HCT116 (cell line): ENCODE measurements around the gene ZNF367. TPM values are rescaled to one million over a fixed set of nuclear protein-coding genes. Genes with fewer than 3 reads are reported as not detected.

Source experiments
- ATAC-seq: fragments of 200-7000 bp; cut with Tn5 transposase; 2 replicates; pipeline ENCODE4 v1.9.1; 2020; ENCODE audit warnings: mild to moderate bottlenecking, moderate library complexity
- BruUV-seq: library from RNA; stranded (reverse); fragments of 400-500 nt; replicated peaks from 2 replicates; lab custom pipeline; 2021; lab: Mats Ljungman, UMichigan
- CTCF ChIA-PET: fragments of 300-600 bp; sonication (Branson Sonifier 250); formaldehyde crosslinking; loops from one replicate; lab custom pipeline; 2021; ENCODE audit warnings: antibody characterized with exemption; lab: Charles Lee
- POLR2A ChIA-PET: fragments of 300-600, 350-600 bp; sonication (Branson Sonifier 250); formaldehyde crosslinking; loops from one replicate; lab custom pipeline; 2021; ENCODE audit warnings: antibody characterized with exemption; lab: Charles Lee
- RAD21 ChIA-PET, 2 experiments: fragments of 300-600 bp; sonication (Branson Sonifier 250); formaldehyde crosslinking; loops; one replicate each; lab custom pipeline; 2023; ENCODE audit warnings: low total read pairs in 2 of 2; ENCODE audit not compliant: uncharacterized antibody in 2 of 2, unreplicated experiment in 2 of 2, low non-redundant PET in 1 of 2; lab: Charles Lee
- DNase-seq: peaks from one replicate; pipeline ENCODE4 v3.0.0-alpha.2; 2010; ENCODE audit warnings: low read depth, low spot score
- H2AFZ ChIP-seq: fragments of 200-600 bp; shearing (Covaris generic), sonication (generic); 2 replicates; pipeline ENCODE4 v1.6.1; 2017; ENCODE audit warnings: low read depth, mixed run types, mixed read lengths, antibody characterized with exemption, low read length; ENCODE audit not compliant: poor library complexity, severe bottlenecking
- H3K27ac ChIP-seq: 2 replicates; pipeline ENCODE4 v1.5.1; 2012; ENCODE audit warnings: low read depth, low read length
- H3K27me3 ChIP-seq: fragments of 200-600 bp; sonication (generic); 2 replicates; pipeline ENCODE4 v1.6.1; 2016; ENCODE audit warnings: mixed run types, low read length, mixed read lengths; ENCODE audit not compliant: insufficient read depth
- H3K36me3 ChIP-seq, 2 experiments: fragments of 200-500 bp in 1 of 2; fragments of 200-600 bp in 1 of 2; sonication (Bioruptor generic) in 1 of 2; sonication (generic) in 1 of 2; 2 replicates each; pipeline versions ENCODE4 v1.5.1 to v1.6.1; 2014 to 2016; ENCODE audit warnings: low read length in 2 of 2, inconsistent platforms in 1 of 2, mixed read lengths in 1 of 2, mixed run types in 1 of 2; ENCODE audit not compliant: insufficient read depth in 2 of 2, control insufficient read depth in 1 of 2
- H3K4me1 ChIP-seq, 2 experiments: fragments of 200-600 bp in 1 of 2; sonication (generic) in 1 of 2; 2 replicates each; pipeline versions ENCODE4 v1.5.1 to v1.6.1; 2012 to 2017; ENCODE audit warnings: low read length in 2 of 2, inconsistent platforms in 1 of 2, mild to moderate bottlenecking in 1 of 2, mixed read lengths in 1 of 2, mixed run types in 1 of 2, moderate library complexity in 1 of 2; ENCODE audit not compliant: insufficient read depth in 2 of 2, control insufficient read depth in 1 of 2
- H3K4me2 ChIP-seq: fragments of 200-600 bp; sonication (generic); 2 replicates; pipeline ENCODE4 v1.6.1; 2017; ENCODE audit warnings: mixed run types, low read length, mixed read lengths
- H3K4me3 ChIP-seq, 2 experiments: fragments of 200-600 bp in 1 of 2; sonication (generic) in 1 of 2; replicated peaks in 1 of 2; 2 replicates each; pipeline ENCODE4 v1.5.1; 2011 to 2016; ENCODE audit warnings: low read length in 2 of 2, control low read depth in 1 of 2, low read depth in 1 of 2, mild to moderate bottlenecking in 1 of 2, mixed read lengths in 1 of 2, mixed run types in 1 of 2
- H3K79me2 ChIP-seq: fragments of 200-600 bp; sonication (generic); 2 replicates; pipeline ENCODE4 v1.6.1; 2017; ENCODE audit warnings: mild to moderate bottlenecking, mixed run types, low read length, moderate library complexity, mixed read lengths; ENCODE audit not compliant: insufficient read depth
- H3K9ac ChIP-seq: fragments of 200-600 bp; sonication (generic); 2 replicates; pipeline ENCODE4 v1.6.1; 2016; ENCODE audit warnings: low read length, mixed read lengths
- H3K9me2 ChIP-seq: fragments of 200-600 bp; sonication (generic), shearing (Covaris generic); 2 replicates; pipeline ENCODE4 v1.6.1; 2017; ENCODE audit warnings: mixed run types, mild to moderate bottlenecking, moderate library complexity; ENCODE audit not compliant: insufficient read depth
- H3K9me3 ChIP-seq, 2 experiments: fragments of 200-500 bp in 1 of 2; fragments of 200-600 bp in 1 of 2; sonication (Bioruptor generic) in 1 of 2; sonication (generic) in 1 of 2; 2 replicates each; pipeline ENCODE4 v1.6.1; 2014 to 2017; ENCODE audit warnings: low read length in 2 of 2, mixed read lengths in 2 of 2, inconsistent platforms in 1 of 2, low read depth in 1 of 2, mild to moderate bottlenecking in 1 of 2, mixed run types in 1 of 2, moderate library complexity in 1 of 2; ENCODE audit not compliant: control insufficient read depth in 1 of 2, insufficient read depth in 1 of 2
- H4K20me1 ChIP-seq: fragments of 200-600 bp; sonication (generic), shearing (Covaris generic); 2 replicates; pipeline ENCODE4 v1.6.1; 2017; ENCODE audit warnings: mixed run types, mild to moderate bottlenecking, moderate library complexity; ENCODE audit not compliant: insufficient read depth
- ATF3 ChIP-seq: IDR thresholded peaks from 2 replicates; pipeline ENCODE4 v1.6.1; 2012
- CTCF ChIP-seq, 3 experiments: fragments of 200-600 bp in 1 of 3; sonication (generic) in 1 of 3; IDR thresholded peaks in 2 of 3; conservative IDR thresholded peaks in 1 of 3; 2 replicates each; pipeline ENCODE4 v1.5.1; 2012 to 2017; ENCODE audit warnings: low read depth in 2 of 3, low read length in 2 of 3, antibody characterized with exemption in 1 of 3, borderline replicate concordance in 1 of 3, control low read depth in 1 of 3, mild to moderate bottlenecking in 1 of 3, mixed read lengths in 1 of 3, mixed run types in 1 of 3, moderate library complexity in 1 of 3; ENCODE audit not compliant: insufficient read depth in 1 of 3
- EGR1 ChIP-seq: IDR thresholded peaks from 2 replicates; pipeline ENCODE4 v1.6.1; 2012; ENCODE audit warnings: low read depth
- EZH2 ChIP-seq: fragments of 200-600 bp; sonication (generic); IDR thresholded peaks from 2 replicates; pipeline ENCODE4 v1.6.1; 2017; ENCODE audit warnings: antibody characterized with exemption, mixed run types
- EZH2phosphoT487 ChIP-seq: fragments of 200-600 bp; IDR thresholded peaks from 2 replicates; pipeline ENCODE4 v1.6.1; 2018; ENCODE audit warnings: antibody characterized with exemption, borderline replicate concordance
- SP1 ChIP-seq: IDR thresholded peaks from 2 replicates; pipeline ENCODE4 v1.6.1; 2012; ENCODE audit warnings: low read depth
- TCF7L2 ChIP-seq: IDR thresholded peaks from 2 replicates; pipeline ENCODE4 v1.7.0; 2011; ENCODE audit warnings: borderline replicate concordance, inconsistent platforms; ENCODE audit not compliant: insufficient read depth, insufficient read length; ENCODE audit errors: extremely low read depth
- ZBTB33 ChIP-seq: IDR thresholded peaks from 2 replicates; pipeline ENCODE4 v1.6.1; 2011; ENCODE audit warnings: mild to moderate bottlenecking, low read length, moderate library complexity; ENCODE audit not compliant: insufficient replicate concordance; ENCODE audit errors: extremely low read depth
- ZNF274 ChIP-seq: fragments of 200-500 bp; sonication (Bioruptor generic); IDR thresholded peaks from 2 replicates; pipeline ENCODE4 v1.6.1; 2014; ENCODE audit warnings: mild to moderate bottlenecking, low read depth, low read length, inconsistent platforms
- intact Hi-C: fragments of 100-400 bp; cut with micrococcal nuclease; formaldehyde crosslinking; loops from 2 replicates; pipeline ENCODE4 v1.10.0; 2022
- total RNA-seq: library from RNA; stranded (reverse); gene quantifications from one replicate; pipeline ENCODE4 v1.2.1, GENCODE V29; 2021; ENCODE audit not compliant: unreplicated experiment

Gene ZNF367
- total RNA-seq, 1 experiment from 2014 or later: 18.1 TPM

- TF ChIP-seq EGR1 (no peak), TCF7L2 (no peak), EZH2phosphoT487 (no peak), CTCF (IDR thresholded peaks at IDR 0.05 in 2 of 3, conservative IDR thresholded peaks at IDR 0.05 in 1 of 3; ENCODE audit: borderline replicate concordance in 1 of 3, insufficient read depth in 1 of 3, low read depth in 2 of 3, low read length in 2 of 3) (no peak), ZBTB33 (no peak), ATF3 (no peak), SP1 (no peak), EZH2 (no peak), ZNF274 (no peak)
- no peak overlapping the region for H3K9ac ChIP-seq
- BruUV-seq: no TSS peak
- H3K4me3 ChIP-seq: no peak overlapping the region
- H3K4me2 ChIP-seq: no peak overlapping the region
- no peak overlapping the region for H3K27ac ChIP-seq
- intact Hi-C loops: no loop called here
- H3K36me3 ChIP-seq: peaks cover 0 to 3% of the 10 kb centered on the region in 2 experiments; a peak in 2 of 4 replicates
- H3K79me2 ChIP-seq: no peaks in the 10 kb centered on the region
- H3K9me2 ChIP-seq: no peaks in the 10 kb centered on the region
- ATAC-seq (no peak), DNase-seq (no peak)
- ChIA-PET CTCF (no interaction called here), POLR2A (no interaction called here), RAD21 (no interaction called here)
- H3K27me3 ChIP-seq: no peaks in the 10 kb centered on the region
- H2AFZ ChIP-seq: no peak overlapping the region
- no peaks in the 10 kb centered on the region for H3K9me3 ChIP-seq
- no peaks in the 10 kb centered on the region for H4K20me1 ChIP-seq
- H3K4me1 ChIP-seq: 0 out of 4 replicates have a peak, but pooled peaks cover 0 to 2% of the 10 kb centered on the region in 2 experiments
Measured at GRCh38 chr9:96460470-96460869, 42.3 kb upstream of the ZNF367 start.
